ENCODE results near the gene OR2F1.
A peak's percentile ranks its signal among the peaks of the same experiment; 100 is the strongest.
"Not testable (repeated sequence)": the region's sequence is repeated elsewhere in the genome, so short reads cannot be mapped to it uniquely, and the experiment has no call there.

OR2F1 gene

GRCh38 chr7:144010061-144010460 lies 55.4 kb downstream of the OR2F1 start:
- DNase-seq, result not testable (repeated sequence)

DNA sequence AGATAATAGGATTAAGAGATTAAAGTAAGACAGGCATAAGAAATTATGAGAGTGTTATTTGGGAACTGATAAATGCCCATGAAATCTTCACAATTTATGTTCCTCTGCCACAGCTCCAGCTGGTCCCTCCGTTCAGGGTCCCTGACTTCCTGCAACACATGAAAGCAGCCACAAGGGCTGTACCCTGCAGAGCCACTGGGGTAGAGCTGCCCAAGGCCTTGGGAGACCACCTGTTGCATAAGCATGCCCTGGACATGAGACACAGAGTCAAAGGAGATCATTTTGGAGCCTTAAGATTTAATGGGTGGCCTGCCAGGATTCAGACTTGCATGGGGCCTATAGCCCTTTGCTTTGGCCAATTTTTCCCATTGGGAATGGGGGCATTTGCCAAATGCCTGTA lies 56.2 kb downstream of the OR2F1 start:
- DNase-seq, result not testable (repeated sequence)

DNA sequence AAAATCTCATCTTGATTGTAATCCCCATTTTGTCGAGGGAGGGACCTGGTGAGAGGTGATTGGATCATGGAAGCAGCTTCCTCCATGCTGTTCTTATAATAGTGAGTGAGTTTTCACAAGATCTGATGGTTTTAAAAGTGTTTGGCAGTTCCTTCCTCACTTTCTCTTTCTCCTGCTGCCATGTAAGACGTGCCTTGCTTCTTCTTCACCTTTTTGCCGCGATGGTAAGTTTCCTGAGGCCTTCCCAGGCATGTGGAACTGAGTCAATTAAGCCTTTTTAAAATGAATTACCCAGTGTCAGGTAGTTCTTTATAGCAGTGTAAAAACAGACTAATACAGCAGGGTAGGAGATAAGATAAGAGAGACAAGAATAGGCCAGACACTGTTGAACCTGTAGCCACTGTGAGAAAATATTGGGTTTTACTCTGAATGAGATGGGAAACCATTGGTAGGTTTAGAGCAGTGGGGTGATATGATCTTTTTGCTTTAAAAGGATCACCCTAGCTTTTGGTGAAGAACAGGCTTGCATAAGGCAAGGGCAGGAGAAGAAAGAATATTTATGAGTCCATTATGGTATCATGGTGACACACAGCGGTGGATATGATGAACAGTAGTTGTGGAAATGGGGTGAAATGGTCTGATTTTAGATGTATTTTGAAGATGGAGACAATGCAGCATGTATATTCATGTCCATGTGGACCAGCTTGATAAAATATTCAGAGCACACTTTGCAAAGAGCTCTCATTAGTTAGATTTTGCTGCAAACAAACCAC lies 57.0 kb downstream of the OR2F1 start:
- DNase-seq, result peak in 1 of 5 experiments; percentile 2
